GM12878 (cell line): ENCODE results near the gene KIAA0319L. TPM values are rescaled to one million over a fixed set of nuclear protein-coding genes. Genes with fewer than 3 reads are reported as not detected.
A peak's percentile ranks its signal among the peaks of the same experiment; 100 is the strongest.

Experiments
- ATAC-seq: fragments of 200-7000 bp; cut with Tn5 transposase; 3 replicates; pipeline ENCODE4 v1.9.1; 2020; ENCODE audit warnings: mild to moderate bottlenecking, moderate library complexity
- BruUV-seq: library from RNA; stranded (reverse); fragments of 400-500 nt; replicated peaks from 2 replicates; lab custom pipeline; 2021; lab: Mats Ljungman, UMichigan
- CTCF ChIA-PET: fragments of 300-600 bp; sonication (Branson Sonifier 250); formaldehyde crosslinking; extraction: SDS; loops from one replicate; lab custom pipeline; 2021; ENCODE audit warnings: inconsistent platforms; lab: Yijun Ruan, JAX
- POLR2A ChIA-PET: fragments of 350-600 bp; formaldehyde crosslinking; extraction: SDS; loops from one replicate; lab custom pipeline; 2021; ENCODE audit warnings: inconsistent platforms; lab: Charles Lee
- RAD21 ChIA-PET: fragments of 300-600 bp; sonication (Branson Sonifier 250); formaldehyde crosslinking; loops from one replicate; lab custom pipeline; 2023; ENCODE audit warnings: antibody characterized with exemption; ENCODE audit not compliant: unreplicated experiment; lab: Charles Lee
- SMC1A ChIA-PET: fragments of 300-600 bp; sonication (Branson Sonifier 250); formaldehyde crosslinking; loops from one replicate; lab custom pipeline; 2023; ENCODE audit not compliant: unreplicated experiment, uncharacterized antibody; lab: Charles Lee
- DNase-seq: peaks from one replicate; pipeline ENCODE4 v3.0.0-alpha.2; 2011; ENCODE audit warnings: low read depth, low spot score
- FAIRE-seq: peaks from 3 replicates; lab custom pipeline; 2011; peaks lifted over from hg19 to GRCh38; lab: Jason Lieb, UNC
- H2AFZ ChIP-seq: 2 replicates; pipeline ENCODE4 v1.6.0; 2011; ENCODE audit warnings: low read depth, low read length, control low read depth; ENCODE audit not compliant: control insufficient read depth
- H3K27ac ChIP-seq: 2 replicates; pipeline ENCODE4 v1.5.1; 2011; ENCODE audit warnings: control low read depth; ENCODE audit not compliant: control insufficient read depth, insufficient read depth
- H3K27me3 ChIP-seq, 2 experiments: replicated peaks in 1 of 2; 2 replicates each; pipeline versions ENCODE4 v1.6.0 to v1.6.1; 2011; ENCODE audit warnings: low read length in 1 of 2; ENCODE audit not compliant: control insufficient read depth in 2 of 2, insufficient read depth in 2 of 2
- H3K36me3 ChIP-seq, 2 experiments: 2 replicates each; pipeline ENCODE4 v1.5.1; 2011; ENCODE audit warnings: low read length in 1 of 2; ENCODE audit not compliant: control insufficient read depth in 2 of 2, insufficient read depth in 2 of 2
- H3K4me1 ChIP-seq: 2 replicates; pipeline ENCODE4 v1.6.1; 2011; ENCODE audit warnings: mild to moderate bottlenecking, low read length, moderate library complexity, mixed read lengths; ENCODE audit not compliant: control insufficient read depth, insufficient read depth
- H3K4me2 ChIP-seq: 2 replicates; pipeline ENCODE4 v1.6.0; 2011; ENCODE audit warnings: control low read depth; ENCODE audit not compliant: control insufficient read depth, insufficient read depth
- H3K4me3 ChIP-seq: fragments of 200-600 bp; sonication (generic); 2 replicates; pipeline ENCODE4 v1.5.1; 2016
- H3K79me2 ChIP-seq: 2 replicates; pipeline ENCODE4 v1.6.0; 2011; ENCODE audit warnings: low read length; ENCODE audit not compliant: control insufficient read depth, insufficient read depth
- H3K9ac ChIP-seq: 2 replicates; pipeline ENCODE4 v1.8.0; 2011; ENCODE audit warnings: low read length, control low read depth, mixed read lengths; ENCODE audit not compliant: control insufficient read depth, insufficient read depth
- H3K9me3 ChIP-seq: replicated peaks from 3 replicates; pipeline ENCODE4 v1.5.1; 2011; ENCODE audit warnings: mild to moderate bottlenecking, low read length; ENCODE audit not compliant: control insufficient read depth, insufficient read depth
- H4K20me1 ChIP-seq: 2 replicates; pipeline ENCODE4 v1.6.0; 2011; ENCODE audit not compliant: control insufficient read depth, insufficient read depth
- ASH2L ChIP-seq: fragments of 300-600, 200-600 bp; sonication (generic); IDR thresholded peaks from 2 replicates; pipeline ENCODE4 v1.6.1; 2017; ENCODE audit warnings: low read depth, mild to moderate bottlenecking, borderline replicate concordance
- BMI1 ChIP-seq: fragments of 450-650 bp; IDR thresholded peaks from 2 replicates; pipeline ENCODE4 v1.6.1; 2016; ENCODE audit warnings: mild to moderate bottlenecking, moderate library complexity, borderline replicate concordance
- DPF2 ChIP-seq: fragments of 450-650 bp; IDR thresholded peaks from 2 replicates; pipeline ENCODE4 v1.6.1; 2017; ENCODE audit warnings: mild to moderate bottlenecking
- FOS ChIP-seq: IDR thresholded peaks from 3 replicates; pipeline ENCODE4 v1.6.1; 2011; ENCODE audit warnings: borderline replicate concordance; ENCODE audit not compliant: insufficient read length; ENCODE audit errors: extremely low read depth
- FOXK2 ChIP-seq: fragments of 450-650 bp; IDR thresholded peaks from 2 replicates; pipeline ENCODE4 v1.6.1; 2017; ENCODE audit warnings: mild to moderate bottlenecking, moderate library complexity
- MTA2 ChIP-seq: fragments of 450-650 bp; IDR thresholded peaks from 2 replicates; pipeline ENCODE4 v1.6.1; 2016; ENCODE audit warnings: low read depth, mild to moderate bottlenecking, moderate library complexity
- RAD21 ChIP-seq: IDR thresholded peaks from 2 replicates; pipeline ENCODE4 v1.6.1; 2011; ENCODE audit warnings: mild to moderate bottlenecking, low read depth, low read length, moderate library complexity; ENCODE audit not compliant: insufficient read depth
- SIX5 ChIP-seq: IDR thresholded peaks from 2 replicates; pipeline ENCODE4 v1.6.1; 2011; ENCODE audit warnings: mild to moderate bottlenecking, low read depth, low read length, moderate library complexity; ENCODE audit not compliant: severe bottlenecking
- SMARCA5 ChIP-seq: fragments of 450-650 bp; IDR thresholded peaks from 2 replicates; pipeline ENCODE4 v1.6.1; 2017; ENCODE audit warnings: mild to moderate bottlenecking
- SPI1 ChIP-seq: IDR thresholded peaks from 2 replicates; pipeline ENCODE4 v1.6.1; 2011; ENCODE audit warnings: low read depth, mild to moderate bottlenecking, low read length, moderate library complexity, borderline replicate concordance; ENCODE audit not compliant: insufficient read depth
- ZZZ3 ChIP-seq: IDR thresholded peaks from 2 replicates; pipeline ENCODE4 v1.6.1; 2011; ENCODE audit warnings: low read depth; ENCODE audit not compliant: control insufficient read depth, insufficient read length
- WGBS: methylation state at CpG from one replicate; pipeline ENCODE4 v1.1.6; 2016; ENCODE audit warnings: low lambda C conversion rate; ENCODE audit not compliant: insufficient replicate concordance, insufficient coverage; ENCODE audit errors: missing lambda C conversion rate; 5-methylcytosine and 5-hydroxymethylcytosine counted together
- in situ Hi-C: fragments of 300-500 bp; cut with MboI; formaldehyde crosslinking; loops from 9 replicates; pipeline ENCODE4 v1.14.3; 2018; ENCODE audit warnings: mixed read lengths
- intact Hi-C: fragments of 100-400 bp; cut with micrococcal nuclease; formaldehyde crosslinking; loops from one replicate; pipeline ENCODE4 v1.14.2; 2022; ENCODE audit not compliant: unreplicated experiment
- polyA plus RNA-seq, 11 experiments: library from polyadenylated mRNA; depleted of rRNA in 4 of 11; unstranded in 6 of 11; stranded (reverse) in 5 of 11; fragments of >200 nt; fragmentation: Nextera tagmentation in 4 of 11; fragmentation: Illumina TruSeq in 1 of 11; extraction: Ambion mirVana in 4 of 11; extraction: Trizol in 1 of 11; gene quantifications; 1 replicate in 1 of 11; 2 replicates in 10 of 11; pipeline versions ENCODE4 v1.2.1 to v1.2.3, GENCODE V29; 2011 to 2016; ENCODE audit warnings: inconsistent platforms in 2 of 11, missing spikeins in 2 of 11, low read depth in 1 of 11
- total RNA-seq, 4 experiments: library from RNA; depleted of rRNA in 3 of 4; stranded (reverse); fragments of >200 nt in 3 of 4; fragmentation: Illumina TruSeq in 1 of 4; extraction: Trizol in 1 of 4; gene quantifications; 2 replicates each; pipeline versions ENCODE4 v1.2.1 to v1.2.3, GENCODE V29; 2013 to 2021
- TF ChIP-seq, protein P1 (sequence below): IDR thresholded peaks from 2 replicates; pipeline ENCODE4 v1.6.1; 2011; ENCODE audit warnings: low read depth, mild to moderate bottlenecking, low read length, moderate library complexity, borderline replicate concordance; ENCODE audit errors: extremely low read depth
- TF ChIP-seq, protein P2 (sequence below): IDR thresholded peaks from 2 replicates; pipeline ENCODE4 v1.6.1; 2012; ENCODE audit warnings: low read depth, low read length, improper control_type of control experiment

The KIAA0319L gene
- total and polyA plus RNA-seq, 10 of the 15 experiments (the other 5 are each of a cell fraction or from before 2014, with no cell fraction given): 2.6 to 57.8 (median 25.4) TPM

DNA sequence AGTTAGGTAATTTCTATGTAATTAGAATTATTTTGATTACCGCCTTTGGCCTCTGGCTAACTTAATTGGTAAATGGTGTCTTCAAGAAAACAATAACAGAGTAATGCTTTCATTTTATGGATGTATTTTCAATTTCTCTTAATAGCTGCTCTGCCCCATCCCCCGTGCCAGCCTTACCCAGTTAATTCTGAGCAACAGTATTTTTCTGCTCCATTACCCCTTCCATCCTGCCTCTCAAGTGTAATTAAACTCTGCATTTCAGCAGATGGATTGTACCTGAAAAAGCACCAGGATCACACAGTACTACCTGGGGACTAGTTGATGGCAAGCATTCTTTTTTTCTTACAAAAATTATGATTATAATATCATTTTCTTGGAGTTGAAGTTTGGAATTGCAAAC, 104.2 kb downstream of the KIAA0319L start:
- 98% methylated on average over 2 of the region's 2 CpGs for WGBS
- FAIRE-seq (no peak), DNase-seq (no peak)

DNA sequence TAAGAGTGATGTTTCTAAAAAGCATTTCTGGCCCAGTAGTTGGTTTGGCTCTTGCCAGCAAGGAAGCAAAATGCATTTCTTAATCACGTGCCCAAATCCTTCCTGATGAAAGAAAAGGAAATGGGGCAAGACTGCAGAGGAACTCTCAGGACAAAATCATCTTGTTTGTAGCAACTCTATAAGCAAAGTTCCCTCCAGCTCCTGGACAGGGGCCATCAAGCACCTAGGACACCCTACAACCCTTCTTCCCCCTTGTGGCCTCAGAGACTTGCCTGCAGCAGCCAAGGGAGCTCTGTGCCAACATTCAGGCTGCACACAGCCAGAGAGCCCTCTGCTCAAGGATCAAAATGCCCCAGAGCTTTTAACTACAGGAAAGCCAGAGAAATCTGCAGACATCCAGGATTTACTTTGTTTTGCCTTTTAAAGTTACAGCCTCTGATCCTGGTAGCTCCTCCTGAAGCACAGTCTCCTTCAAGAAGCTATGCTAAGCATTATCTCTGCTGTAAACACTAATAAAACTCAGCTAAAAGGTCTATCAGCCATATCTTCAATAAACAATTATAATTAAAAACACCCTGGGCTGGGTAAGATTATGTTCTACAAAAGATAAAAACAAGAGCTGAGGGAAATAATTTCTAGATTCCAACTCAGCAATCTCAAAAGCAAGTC, 105.0 kb downstream of the KIAA0319L start:
- 86% methylated on average over 1 of the region's 1 CpG for WGBS
- FAIRE-seq (no peak), DNase-seq (no peak), ATAC-seq (no peak)
- H3K4me2 ChIP-seq: no peak overlapping the region
- no peaks in the 10 kb centered on the region for H4K20me1 ChIP-seq
- H2AFZ ChIP-seq: no peak overlapping the region
- no peak overlapping the region for H3K9ac ChIP-seq
- no peaks in the 10 kb centered on the region for H3K9me3 ChIP-seq
- H3K36me3 ChIP-seq: peaks cover 12 to 26% of the 10 kb centered on the region in 2 experiments
- H3K79me2 ChIP-seq: no peaks in the 10 kb centered on the region
- intact Hi-C loops (loop anchor here (5.0 kb wide), 2 partner anchors 265 to 320 kb away; partner anchors contain the start of gene C1orf216), in situ Hi-C loops (loop anchor here (5.0 kb wide), 1 partner anchor 110 kb away; no protein-coding TSS in a partner anchor)
- no TSS peak for BruUV-seq
- H3K27ac ChIP-seq: peak overlapping the region; percentile 18; the same call in 1 of the 2 replicates
- H3K4me1 ChIP-seq: no peaks in the 10 kb centered on the region
- SMC1A ChIA-PET: interaction anchor here (0.7 to 14.3 kb wide), 31 partner anchors 9 to 331 kb away, joined by 3 to 254 read pairs (median 7); partner anchors contain the start of genes KIAA0319L and NCDN
- H3K4me3 ChIP-seq: no peak overlapping the region
- RAD21 ChIA-PET: interaction anchor here (0.7 to 7.7 kb wide), 23 partner anchors 10 to 327 kb away, joined by 3 to 139 read pairs (median 10); partner anchors contain the start of genes CLSPN, KIAA0319L and NCDN
- CTCF ChIA-PET: interaction anchor here (0.7 to 9.3 kb wide), 40 partner anchors 7 to 600 kb away, joined by 3 to 260 read pairs (median 10); partner anchors contain the start of genes CLSPN, KIAA0319L and NCDN
- TF ChIP-seq FOXK2 (no peak), SIX5 (no peak), RAD21 (no peak), BMI1 (no peak), SMARCA5 (no peak), SPI1 (no peak), MTA2 (no peak), FOS (no peak), ASH2L (no peak), ZZZ3 (no peak)
- TF ChIP-seq, protein P1, sequence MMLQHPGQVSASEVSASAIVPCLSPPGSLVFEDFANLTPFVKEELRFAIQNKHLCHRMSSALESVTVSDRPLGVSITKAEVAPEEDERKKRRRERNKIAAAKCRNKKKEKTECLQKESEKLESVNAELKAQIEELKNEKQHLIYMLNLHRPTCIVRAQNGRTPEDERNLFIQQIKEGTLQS: no peak
- TF ChIP-seq, protein P2, sequence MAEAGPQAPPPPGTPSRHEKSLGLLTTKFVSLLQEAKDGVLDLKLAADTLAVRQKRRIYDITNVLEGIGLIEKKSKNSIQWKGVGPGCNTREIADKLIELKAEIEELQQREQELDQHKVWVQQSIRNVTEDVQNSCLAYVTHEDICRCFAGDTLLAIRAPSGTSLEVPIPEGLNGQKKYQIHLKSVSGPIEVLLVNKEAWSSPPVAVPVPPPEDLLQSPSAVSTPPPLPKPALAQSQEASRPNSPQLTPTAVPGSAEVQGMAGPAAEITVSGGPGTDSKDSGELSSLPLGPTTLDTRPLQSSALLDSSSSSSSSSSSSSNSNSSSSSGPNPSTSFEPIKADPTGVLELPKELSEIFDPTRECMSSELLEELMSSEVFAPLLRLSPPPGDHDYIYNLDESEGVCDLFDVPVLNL: no peak
- POLR2A ChIA-PET: interaction anchor here (0.6 to 2.0 kb wide), 5 partner anchors 83 to 112 kb away, joined by 3 to 7 read pairs (median 4); no protein-coding TSS in a partner anchor
- no peaks in the 10 kb centered on the region for H3K27me3 ChIP-seq

More for the DNA sequence above, 104.2 kb downstream of the KIAA0319L start:
- Histone ChIP-seq H3K27ac (no peak overlapping the region), H3K9me3 (no peaks in the 10 kb centered on the region), H3K27me3 (no peaks in the 10 kb centered on the region), H3K4me3 (no peak overlapping the region), H4K20me1 (no peaks in the 10 kb centered on the region), H2AFZ (no peak overlapping the region), H3K9ac (no peak overlapping the region), H3K4me2 (no peak overlapping the region), H3K79me2 (no peaks in the 10 kb centered on the region), H3K36me3 (peaks cover 9 to 26% of the 10 kb centered on the region in 2 experiments), H3K4me1 (no peaks in the 10 kb centered on the region)
- POLR2A ChIA-PET: interaction anchor here (0.7 to 2.0 kb wide), 3 partner anchors 82 to 96 kb away, joined by 3 to 7 read pairs (median 4); no protein-coding TSS in a partner anchor
- intact Hi-C loops: loop anchor here (5.0 kb wide), 2 partner anchors 264 to 319 kb away; partner anchors contain the start of gene C1orf216
- CTCF ChIA-PET: interaction anchor here (0.7 to 9.3 kb wide), 20 partner anchors 9 to 600 kb away, joined by 3 to 260 read pairs (median 27); partner anchors contain the start of genes KIAA0319L and NCDN
- SMC1A ChIA-PET: interaction anchor here (1.2 to 14.3 kb wide), 16 partner anchors 9 to 153 kb away, joined by 3 to 254 read pairs (median 20); no protein-coding TSS in a partner anchor
- RAD21 ChIA-PET: interaction anchor here (0.5 to 7.7 kb wide), 13 partner anchors 46 to 318 kb away, joined by 3 to 139 read pairs (median 28); partner anchors contain the start of genes KIAA0319L and NCDN
- no peak for ATAC-seq
- BruUV-seq: no TSS peak
- no peak for TF ChIP-seq DPF2
- in situ Hi-C loops: loop anchor here (5.0 kb wide), 1 partner anchor 109 kb away; no protein-coding TSS in a partner anchor
